HepG2 (cell line): ENCODE results near the gene ZNF511. TPM values are rescaled to one million over a fixed set of nuclear protein-coding genes. Genes with fewer than 3 reads are reported as not detected.

Experiments used
- FOXA1 ChIP-seq, 2 experiments: fragments of 450-650 bp in 1 of 2; sonication (generic) in 1 of 2; formaldehyde crosslinking in 1 of 2; IDR thresholded peaks; 2 replicates each; pipeline versions ENCODE4 v1.4.0 to v1.6.1; 2016 to 2020; ENCODE audit warnings: missing genetic modification reagents in 1 of 2
- IKZF4 ChIP-seq: sonication (generic); formaldehyde crosslinking; IDR thresholded peaks from 2 replicates; pipeline ENCODE4 v1.5.1; 2020; ENCODE audit warnings: borderline replicate concordance, mild to moderate bottlenecking, low read depth, missing genetic modification reagents; ENCODE audit errors: not compliant biosample characterization
- NCOA2 ChIP-seq: sonication (generic); formaldehyde crosslinking; IDR thresholded peaks from 2 replicates; pipeline ENCODE4 v1.8.0; 2022; ENCODE audit warnings: inconsistent platforms
- NR2F1 ChIP-seq, 2 experiments: fragments of 450-650 bp in 1 of 2; formaldehyde crosslinking in 1 of 2; IDR thresholded peaks; 2 replicates each; pipeline versions ENCODE4 v1.5.0 to v1.6.1; 2016 to 2020; ENCODE audit warnings: mild to moderate bottlenecking in 1 of 2, missing compliant biosample characterization in 1 of 2, missing genetic modification reagents in 1 of 2, moderate library complexity in 1 of 2
- PHB2 ChIP-seq: fragments of 450-650 bp; IDR thresholded peaks from 2 replicates; pipeline ENCODE4 v1.6.1; 2018; ENCODE audit not compliant: partially characterized antibody
- SMARCE1 ChIP-seq: fragments of 450-650 bp; IDR thresholded peaks from 2 replicates; pipeline ENCODE4 v1.6.1; 2017; ENCODE audit warnings: borderline replicate concordance
- TOE1 ChIP-seq: sonication (generic); formaldehyde crosslinking; IDR thresholded peaks from 2 replicates; pipeline ENCODE4 v1.4.0; 2020; ENCODE audit warnings: mild to moderate bottlenecking, missing genetic modification reagents
- YY1 ChIP-seq: IDR thresholded peaks from 2 replicates; pipeline ENCODE4 v1.6.1; 2011; ENCODE audit warnings: low read length, low read depth, moderate library complexity, mild to moderate bottlenecking; ENCODE audit not compliant: insufficient read depth, insufficient replicate concordance
- ZNF562 ChIP-seq: sonication (generic); formaldehyde crosslinking; IDR thresholded peaks from 2 replicates; pipeline ENCODE4 v1.8.0; 2022; ENCODE audit warnings: missing genetic modification reagents, borderline replicate concordance
- ZNF567 ChIP-seq: sonication (generic); formaldehyde crosslinking; IDR thresholded peaks from 2 replicates; pipeline ENCODE4 v1.8.1; 2023; ENCODE audit warnings: mild to moderate bottlenecking, missing genetic modification reagents, borderline replicate concordance
- ZNF788 ChIP-seq: sonication (generic); formaldehyde crosslinking; IDR thresholded peaks from 2 replicates; pipeline ENCODE4 v1.5.0; 2020; ENCODE audit warnings: mild to moderate bottlenecking, missing genetic modification reagents, borderline replicate concordance
- polyA plus RNA-seq, 8 experiments: library from polyadenylated mRNA; depleted of rRNA in 3 of 8; stranded (reverse) in 7 of 8; unstranded in 1 of 8; fragments of >200 nt; fragmentation: Illumina TruSeq in 4 of 8; extraction: Trizol in 4 of 8; gene quantifications; 2 replicates each; pipeline versions ENCODE4 v1.2.1 to v1.2.3, GENCODE V29; 2011 to 2016; ENCODE audit warnings: low read depth in 4 of 8, missing spikeins in 1 of 8, mixed read lengths in 1 of 8; ENCODE audit not compliant: insufficient read depth in 1 of 8
- total RNA-seq, 5 experiments: library from RNA; depleted of rRNA; stranded (reverse); fragments of >200 nt; fragmentation: Illumina TruSeq; extraction: Trizol; gene quantifications; 2 replicates each; pipeline ENCODE4 v1.2.3, GENCODE V29; 2016; ENCODE audit warnings: low read depth in 1 of 5
- TF ChIP-seq, protein P1 (sequence below): sonication (generic); formaldehyde crosslinking; IDR thresholded peaks from 2 replicates; pipeline ENCODE4 v1.4.0; 2020; ENCODE audit warnings: missing genetic modification reagents
- TF ChIP-seq, protein P2 (sequence below): sonication (generic); formaldehyde crosslinking; IDR thresholded peaks from 2 replicates; pipeline ENCODE4 v1.9.0; 2021; ENCODE audit warnings: missing genetic modification reagents, mild to moderate bottlenecking, borderline replicate concordance
- TF ChIP-seq, protein P3 (sequence below): IDR thresholded peaks from 2 replicates; pipeline ENCODE4 v1.6.1; 2012; ENCODE audit warnings: inconsistent platforms
- TF ChIP-seq, protein P4 (sequence below): sonication (generic); formaldehyde crosslinking; IDR thresholded peaks from 2 replicates; pipeline ENCODE4 v1.4.0; 2020; ENCODE audit warnings: missing genetic modification reagents
- TF ChIP-seq, protein P5 (sequence below): sonication (generic); formaldehyde crosslinking; IDR thresholded peaks from 2 replicates; pipeline ENCODE4 v1.9.0; 2021; ENCODE audit warnings: mild to moderate bottlenecking, missing genetic modification reagents

The ZNF511 gene
- total and polyA plus RNA-seq, 2 of the 13 experiments (the other 11 are each of a cell fraction or from before 2014, with no cell fraction given), result 35.6 to 66.4 TPM

DNA sequence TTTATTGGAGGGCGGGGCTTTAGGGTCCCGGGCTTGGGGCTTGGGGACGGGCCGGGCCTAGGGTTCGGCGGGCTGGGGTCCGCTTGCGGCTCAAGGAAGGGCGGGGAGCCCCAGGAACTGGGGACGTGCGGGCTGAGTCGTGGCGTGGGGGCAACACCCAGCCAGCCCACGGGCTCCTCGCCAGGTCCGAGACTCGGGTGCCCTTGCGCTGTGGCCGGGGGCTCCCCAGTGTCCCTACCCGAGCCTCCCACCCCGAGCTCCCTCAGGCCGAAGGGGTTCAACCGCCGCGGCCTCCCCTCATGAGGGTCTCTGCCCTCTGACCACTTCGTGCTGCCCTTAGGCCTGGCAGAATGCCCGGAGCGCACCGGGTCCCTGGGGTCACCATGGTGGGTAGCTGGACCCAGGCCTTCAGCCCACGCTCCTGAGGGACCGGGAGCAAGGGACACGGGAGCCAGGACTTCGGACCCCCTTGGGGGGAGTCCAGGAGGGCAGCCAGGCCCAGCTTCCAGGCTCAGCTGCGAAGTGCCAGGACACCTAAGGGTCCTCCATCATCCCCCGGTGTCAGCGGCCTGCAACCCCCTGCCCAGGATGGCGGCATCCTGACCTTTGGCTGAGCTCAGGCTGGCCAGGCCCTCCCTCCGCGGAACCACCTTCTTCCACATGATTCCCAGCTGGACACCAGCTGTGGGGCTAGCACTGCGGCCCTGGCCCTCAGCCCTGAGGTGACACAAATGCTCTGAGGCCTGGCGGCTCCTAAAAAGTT, 49.6 kb downstream of the ZNF511 start (continued):
- TF ChIP-seq, protein P1, sequence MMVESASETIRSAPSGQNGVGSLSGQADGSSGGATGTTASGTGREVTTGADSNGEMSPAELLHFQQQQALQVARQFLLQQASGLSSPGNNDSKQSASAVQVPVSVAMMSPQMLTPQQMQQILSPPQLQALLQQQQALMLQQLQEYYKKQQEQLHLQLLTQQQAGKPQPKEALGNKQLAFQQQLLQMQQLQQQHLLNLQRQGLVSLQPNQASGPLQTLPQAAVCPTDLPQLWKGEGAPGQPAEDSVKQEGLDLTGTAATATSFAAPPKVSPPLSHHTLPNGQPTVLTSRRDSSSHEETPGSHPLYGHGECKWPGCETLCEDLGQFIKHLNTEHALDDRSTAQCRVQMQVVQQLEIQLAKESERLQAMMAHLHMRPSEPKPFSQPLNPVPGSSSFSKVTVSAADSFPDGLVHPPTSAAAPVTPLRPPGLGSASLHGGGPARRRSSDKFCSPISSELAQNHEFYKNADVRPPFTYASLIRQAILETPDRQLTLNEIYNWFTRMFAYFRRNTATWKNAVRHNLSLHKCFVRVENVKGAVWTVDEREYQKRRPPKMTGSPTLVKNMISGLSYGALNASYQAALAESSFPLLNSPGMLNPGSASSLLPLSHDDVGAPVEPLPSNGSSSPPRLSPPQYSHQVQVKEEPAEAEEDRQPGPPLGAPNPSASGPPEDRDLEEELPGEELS (CRISPR knock-in tag), result no peak
- no peak for TF ChIP-seq IKZF4 (CRISPR knock-in tag)
- peak; percentile 50; the same call in 1 of the 2 replicates for TF ChIP-seq ZNF567 (CRISPR knock-in tag)
- TF ChIP-seq, protein P2, sequence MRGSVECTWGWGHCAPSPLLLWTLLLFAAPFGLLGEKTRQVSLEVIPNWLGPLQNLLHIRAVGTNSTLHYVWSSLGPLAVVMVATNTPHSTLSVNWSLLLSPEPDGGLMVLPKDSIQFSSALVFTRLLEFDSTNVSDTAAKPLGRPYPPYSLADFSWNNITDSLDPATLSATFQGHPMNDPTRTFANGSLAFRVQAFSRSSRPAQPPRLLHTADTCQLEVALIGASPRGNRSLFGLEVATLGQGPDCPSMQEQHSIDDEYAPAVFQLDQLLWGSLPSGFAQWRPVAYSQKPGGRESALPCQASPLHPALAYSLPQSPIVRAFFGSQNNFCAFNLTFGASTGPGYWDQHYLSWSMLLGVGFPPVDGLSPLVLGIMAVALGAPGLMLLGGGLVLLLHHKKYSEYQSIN (CRISPR knock-in tag), result no peak
- peak; percentile 72; the same call in 1 of the 2 replicates for TF ChIP-seq ZNF788
- TF ChIP-seq ZNF562 (CRISPR knock-in tag), result no peak
- TF ChIP-seq NR2F1 (CRISPR knock-in tag; IDR thresholded peaks at IDR 0.05), result peak; percentile 27 to 43; a peak in 1 of 4 replicates
- no peak for TF ChIP-seq PHB2
- TF ChIP-seq FOXA1 (IDR thresholded peaks at IDR 0.05), result no peak
- no peak for TF ChIP-seq FOXA1 (CRISPR knock-in tag; IDR thresholded peaks at IDR 0.05)
- no peak for TF ChIP-seq TOE1 (CRISPR knock-in tag)
- TF ChIP-seq YY1, result peak; percentile 44
- TF ChIP-seq, protein P3, sequence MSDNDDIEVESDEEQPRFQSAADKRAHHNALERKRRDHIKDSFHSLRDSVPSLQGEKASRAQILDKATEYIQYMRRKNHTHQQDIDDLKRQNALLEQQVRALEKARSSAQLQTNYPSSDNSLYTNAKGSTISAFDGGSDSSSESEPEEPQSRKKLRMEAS, result peak; percentile 65; the same call in 1 of the 2 replicates
- TF ChIP-seq, protein P4, sequence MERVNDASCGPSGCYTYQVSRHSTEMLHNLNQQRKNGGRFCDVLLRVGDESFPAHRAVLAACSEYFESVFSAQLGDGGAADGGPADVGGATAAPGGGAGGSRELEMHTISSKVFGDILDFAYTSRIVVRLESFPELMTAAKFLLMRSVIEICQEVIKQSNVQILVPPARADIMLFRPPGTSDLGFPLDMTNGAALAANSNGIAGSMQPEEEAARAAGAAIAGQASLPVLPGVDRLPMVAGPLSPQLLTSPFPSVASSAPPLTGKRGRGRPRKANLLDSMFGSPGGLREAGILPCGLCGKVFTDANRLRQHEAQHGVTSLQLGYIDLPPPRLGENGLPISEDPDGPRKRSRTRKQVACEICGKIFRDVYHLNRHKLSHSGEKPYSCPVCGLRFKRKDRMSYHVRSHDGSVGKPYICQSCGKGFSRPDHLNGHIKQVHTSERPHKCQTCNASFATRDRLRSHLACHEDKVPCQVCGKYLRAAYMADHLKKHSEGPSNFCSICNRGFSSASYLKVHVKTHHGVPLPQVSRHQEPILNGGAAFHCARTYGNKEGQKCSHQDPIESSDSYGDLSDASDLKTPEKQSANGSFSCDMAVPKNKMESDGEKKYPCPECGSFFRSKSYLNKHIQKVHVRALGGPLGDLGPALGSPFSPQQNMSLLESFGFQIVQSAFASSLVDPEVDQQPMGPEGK (CRISPR knock-in tag), result peak; percentile 41; the same call in 1 of the 2 replicates
- TF ChIP-seq NCOA2 (CRISPR knock-in tag), result no peak
- TF ChIP-seq SMARCE1, result no peak
- TF ChIP-seq, protein P5, sequence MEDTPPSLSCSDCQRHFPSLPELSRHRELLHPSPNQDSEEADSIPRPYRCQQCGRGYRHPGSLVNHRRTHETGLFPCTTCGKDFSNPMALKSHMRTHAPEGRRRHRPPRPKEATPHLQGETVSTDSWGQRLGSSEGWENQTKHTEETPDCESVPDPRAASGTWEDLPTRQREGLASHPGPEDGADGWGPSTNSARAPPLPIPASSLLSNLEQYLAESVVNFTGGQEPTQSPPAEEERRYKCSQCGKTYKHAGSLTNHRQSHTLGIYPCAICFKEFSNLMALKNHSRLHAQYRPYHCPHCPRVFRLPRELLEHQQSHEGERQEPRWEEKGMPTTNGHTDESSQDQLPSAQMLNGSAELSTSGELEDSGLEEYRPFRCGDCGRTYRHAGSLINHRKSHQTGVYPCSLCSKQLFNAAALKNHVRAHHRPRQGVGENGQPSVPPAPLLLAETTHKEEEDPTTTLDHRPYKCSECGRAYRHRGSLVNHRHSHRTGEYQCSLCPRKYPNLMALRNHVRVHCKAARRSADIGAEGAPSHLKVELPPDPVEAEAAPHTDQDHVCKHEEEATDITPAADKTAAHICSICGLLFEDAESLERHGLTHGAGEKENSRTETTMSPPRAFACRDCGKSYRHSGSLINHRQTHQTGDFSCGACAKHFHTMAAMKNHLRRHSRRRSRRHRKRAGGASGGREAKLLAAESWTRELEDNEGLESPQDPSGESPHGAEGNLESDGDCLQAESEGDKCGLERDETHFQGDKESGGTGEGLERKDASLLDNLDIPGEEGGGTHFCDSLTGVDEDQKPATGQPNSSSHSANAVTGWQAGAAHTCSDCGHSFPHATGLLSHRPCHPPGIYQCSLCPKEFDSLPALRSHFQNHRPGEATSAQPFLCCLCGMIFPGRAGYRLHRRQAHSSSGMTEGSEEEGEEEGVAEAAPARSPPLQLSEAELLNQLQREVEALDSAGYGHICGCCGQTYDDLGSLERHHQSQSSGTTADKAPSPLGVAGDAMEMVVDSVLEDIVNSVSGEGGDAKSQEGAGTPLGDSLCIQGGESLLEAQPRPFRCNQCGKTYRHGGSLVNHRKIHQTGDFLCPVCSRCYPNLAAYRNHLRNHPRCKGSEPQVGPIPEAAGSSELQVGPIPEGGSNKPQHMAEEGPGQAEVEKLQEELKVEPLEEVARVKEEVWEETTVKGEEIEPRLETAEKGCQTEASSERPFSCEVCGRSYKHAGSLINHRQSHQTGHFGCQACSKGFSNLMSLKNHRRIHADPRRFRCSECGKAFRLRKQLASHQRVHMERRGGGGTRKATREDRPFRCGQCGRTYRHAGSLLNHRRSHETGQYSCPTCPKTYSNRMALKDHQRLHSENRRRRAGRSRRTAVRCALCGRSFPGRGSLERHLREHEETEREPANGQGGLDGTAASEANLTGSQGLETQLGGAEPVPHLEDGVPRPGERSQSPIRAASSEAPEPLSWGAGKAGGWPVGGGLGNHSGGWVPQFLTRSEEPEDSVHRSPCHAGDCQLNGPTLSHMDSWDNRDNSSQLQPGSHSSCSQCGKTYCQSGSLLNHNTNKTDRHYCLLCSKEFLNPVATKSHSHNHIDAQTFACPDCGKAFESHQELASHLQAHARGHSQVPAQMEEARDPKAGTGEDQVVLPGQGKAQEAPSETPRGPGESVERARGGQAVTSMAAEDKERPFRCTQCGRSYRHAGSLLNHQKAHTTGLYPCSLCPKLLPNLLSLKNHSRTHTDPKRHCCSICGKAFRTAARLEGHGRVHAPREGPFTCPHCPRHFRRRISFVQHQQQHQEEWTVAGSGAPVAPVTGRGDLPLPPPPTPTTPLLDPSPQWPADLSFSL (CRISPR knock-in tag), result no peak
